ENCODE results near the gene SCYGR7. TPM values are rescaled to one million over a fixed set of nuclear protein-coding genes. Genes with fewer than 3 reads are reported as not detected.

SCYGR7 gene
- total and polyA plus RNA-seq, 10 donors: not detected

DNA sequence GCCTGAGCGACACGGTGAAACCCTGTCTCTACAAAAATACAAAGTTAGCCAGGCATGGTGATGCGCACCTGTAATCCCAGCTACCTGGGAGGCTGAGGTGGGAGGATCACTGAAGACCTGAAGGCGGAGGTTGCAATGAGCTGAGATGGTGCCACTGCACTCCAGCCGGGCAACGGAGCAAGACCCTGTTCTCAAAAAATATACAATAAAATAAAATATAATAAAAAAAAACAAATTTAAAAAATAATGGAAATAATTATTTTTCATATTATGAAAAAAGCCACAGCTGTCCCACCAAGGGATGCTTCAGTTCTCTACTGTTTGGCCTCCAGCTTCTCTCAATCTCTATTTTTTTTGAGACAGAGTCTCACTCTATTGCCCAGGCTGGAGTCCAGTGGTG, 20.7 kb upstream of the SCYGR7 start:
- no peak overlapping the region for H3K4me3 ChIP-seq
- no peaks in the 10 kb centered on the region for H3K36me3 ChIP-seq
- H3K4me1 ChIP-seq: no peaks in the 10 kb centered on the region
- H3K27ac ChIP-seq: no peak overlapping the region
- DNase-seq: no peak
- peaks cover 0 to 4% (median under 1%) of the 10 kb centered on the region in 8 donors for H3K9me3 ChIP-seq
- intact Hi-C loops (cut with DNase I; ENCODE audit: low total_unique reads): no loop called here
- H3K27me3 ChIP-seq (replicated peaks in 1 of 7): peaks cover 0 to 22% (median 0%) of the 10 kb centered on the region in 7 donors
- TF ChIP-seq POLR2AphosphoS5 (IDR thresholded peaks at IDR 0.05): no peak
- no peak for TF ChIP-seq POLR2A (IDR thresholded peaks at IDR 0.05)
- TF ChIP-seq, protein P1, sequence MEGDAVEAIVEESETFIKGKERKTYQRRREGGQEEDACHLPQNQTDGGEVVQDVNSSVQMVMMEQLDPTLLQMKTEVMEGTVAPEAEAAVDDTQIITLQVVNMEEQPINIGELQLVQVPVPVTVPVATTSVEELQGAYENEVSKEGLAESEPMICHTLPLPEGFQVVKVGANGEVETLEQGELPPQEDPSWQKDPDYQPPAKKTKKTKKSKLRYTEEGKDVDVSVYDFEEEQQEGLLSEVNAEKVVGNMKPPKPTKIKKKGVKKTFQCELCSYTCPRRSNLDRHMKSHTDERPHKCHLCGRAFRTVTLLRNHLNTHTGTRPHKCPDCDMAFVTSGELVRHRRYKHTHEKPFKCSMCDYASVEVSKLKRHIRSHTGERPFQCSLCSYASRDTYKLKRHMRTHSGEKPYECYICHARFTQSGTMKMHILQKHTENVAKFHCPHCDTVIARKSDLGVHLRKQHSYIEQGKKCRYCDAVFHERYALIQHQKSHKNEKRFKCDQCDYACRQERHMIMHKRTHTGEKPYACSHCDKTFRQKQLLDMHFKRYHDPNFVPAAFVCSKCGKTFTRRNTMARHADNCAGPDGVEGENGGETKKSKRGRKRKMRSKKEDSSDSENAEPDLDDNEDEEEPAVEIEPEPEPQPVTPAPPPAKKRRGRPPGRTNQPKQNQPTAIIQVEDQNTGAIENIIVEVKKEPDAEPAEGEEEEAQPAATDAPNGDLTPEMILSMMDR (IDR thresholded peaks at IDR 0.05 in 8 of 11, conservative IDR thresholded peaks at IDR 0.05 in 3 of 11): no peak
- WGBS, 5 donors: 79 to 89% (median 86%) methylated on average over 6 of the region's 6 CpGs

DNA sequence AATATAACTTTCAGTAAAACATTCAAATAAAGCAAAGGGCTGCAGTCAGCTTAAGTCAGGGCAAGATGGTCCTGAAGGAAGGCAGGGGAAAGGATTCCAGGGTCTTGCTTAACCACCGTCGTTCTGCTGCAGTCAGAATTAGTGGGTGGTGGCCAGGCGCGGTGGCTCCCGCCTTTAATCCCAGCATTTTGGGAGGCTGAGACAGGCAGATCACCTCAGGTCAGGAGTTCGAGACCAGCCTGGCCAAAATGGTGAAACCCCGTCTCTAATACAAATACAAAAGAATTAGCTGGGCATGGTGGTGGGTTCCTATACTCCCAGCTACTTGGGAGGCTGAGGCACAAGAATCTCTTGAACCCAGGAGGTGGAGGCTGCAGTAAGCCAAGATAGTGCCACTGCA, 17.1 kb upstream of the SCYGR7 start:
- H3K4me1 ChIP-seq: no peaks in the 10 kb centered on the region
- no peak for DNase-seq
- H3K9me3 ChIP-seq: no peaks in the 10 kb centered on the region
- no peak overlapping the region for H3K27ac ChIP-seq
- intact Hi-C loops (cut with DNase I; ENCODE audit: low total_unique reads): no loop called here
- no peaks in the 10 kb centered on the region for H3K36me3 ChIP-seq
- WGBS, 5 donors: 87 to 93% (median 91%) methylated on average over 7 of the region's 7 CpGs
- TF ChIP-seq, protein P1 (IDR thresholded peaks at IDR 0.05 in 8 of 11, conservative IDR thresholded peaks at IDR 0.05 in 3 of 11): no peak
- TF ChIP-seq POLR2AphosphoS5 (IDR thresholded peaks at IDR 0.05) (no peak), POLR2A (IDR thresholded peaks at IDR 0.05) (no peak)
- H3K27me3 ChIP-seq (replicated peaks in 1 of 7): peaks cover 0 to 11% (median 0%) of the 10 kb centered on the region in 7 donors
- H3K4me3 ChIP-seq: no peak overlapping the region

DNA sequence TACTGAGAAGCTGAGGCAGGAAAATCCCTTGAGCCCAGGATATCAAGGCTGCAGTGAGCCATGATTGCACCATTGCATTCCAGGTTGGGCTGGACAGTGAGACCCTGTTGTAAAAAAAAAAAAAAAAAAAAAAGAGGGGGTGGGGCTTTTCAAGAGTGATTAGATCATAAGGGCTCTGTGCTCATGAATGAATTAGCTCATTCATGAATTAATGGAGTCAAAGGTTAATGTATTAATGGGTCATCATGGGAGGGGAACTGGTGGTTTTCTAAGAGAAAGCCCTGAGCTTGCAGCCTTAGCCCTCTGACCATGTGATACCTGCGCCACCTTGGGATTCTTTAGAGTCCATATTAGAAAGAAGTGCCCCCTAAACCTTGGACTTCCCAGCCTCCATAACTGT, 14.8 kb upstream of the SCYGR7 start:
- intact Hi-C loops (cut with DNase I; ENCODE audit: low total_unique reads): no loop called here
- DNase-seq: no peak
- Histone ChIP-seq H3K9me3 (no peaks in the 10 kb centered on the region), H3K4me1 (peaks cover 0 to 10% (median 8%) of the 10 kb centered on the region in 6 donors), H3K27ac (no peak overlapping the region), H3K4me3 (no peak overlapping the region), H3K27me3 (replicated peaks in 1 of 7) (peaks cover 0 to 31% (median 5%) of the 10 kb centered on the region in 7 donors), H3K36me3 (no peaks in the 10 kb centered on the region)
- TF ChIP-seq, protein P1 (IDR thresholded peaks at IDR 0.05 in 8 of 11, conservative IDR thresholded peaks at IDR 0.05 in 3 of 11): no peak
- TF ChIP-seq POLR2AphosphoS5 (IDR thresholded peaks at IDR 0.05) (no peak), POLR2A (IDR thresholded peaks at IDR 0.05) (no peak)
- 63 to 100% (median 96%) methylated on average over 1 of the region's 1 CpG for WGBS, 5 donors

DNA sequence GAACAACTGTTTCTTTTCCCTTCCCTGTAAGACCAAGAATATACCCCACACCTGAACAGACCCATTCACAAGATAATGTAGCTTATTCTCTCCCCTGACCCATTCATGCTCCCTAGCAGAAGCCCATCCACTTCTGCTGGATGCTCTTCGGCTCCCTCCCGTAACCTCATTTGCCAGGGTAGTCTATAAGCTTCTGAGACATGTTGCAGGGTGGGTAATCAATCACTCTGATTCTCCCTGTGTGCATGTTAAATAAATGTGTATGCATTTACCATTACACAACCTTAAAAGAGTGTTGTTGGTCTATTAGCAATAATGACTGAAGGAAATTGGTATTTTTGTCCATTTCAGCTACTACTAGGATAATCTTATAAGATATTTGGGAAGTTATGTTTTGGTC, 11.6 kb upstream of the SCYGR7 start:
- TF ChIP-seq POLR2AphosphoS5 (IDR thresholded peaks at IDR 0.05) (no peak), POLR2A (IDR thresholded peaks at IDR 0.05) (no peak)
- TF ChIP-seq, protein P1 (IDR thresholded peaks at IDR 0.05 in 8 of 11, conservative IDR thresholded peaks at IDR 0.05 in 3 of 11): no peak
- intact Hi-C loops (cut with DNase I; ENCODE audit: low total_unique reads): no loop called here
- WGBS, 5 donors: 88 to 94% (median 93%) methylated on average over 2 of the region's 2 CpGs

More for the DNA sequence above, 11.6 kb upstream of the SCYGR7 start:
- no peak for DNase-seq
- H3K27me3 ChIP-seq (replicated peaks in 1 of 7): peaks cover 0 to 26% (median 9%) of the 10 kb centered on the region in 7 donors
- no peak overlapping the region for H3K4me3 ChIP-seq
- H3K27ac ChIP-seq: no peak overlapping the region
- H3K9me3 ChIP-seq: no peaks in the 10 kb centered on the region
- no peaks in the 10 kb centered on the region for H3K36me3 ChIP-seq
- H3K4me1 ChIP-seq: peaks cover 0 to 10% (median 8%) of the 10 kb centered on the region in 6 donors

All from spleen (tissue), 11 donors.